DMS53 treated with DMSO at 0.1 percent for 48 hours (cell line): Measurements from ENCODE around the gene GCDH.
A peak's percentile ranks its signal among the peaks of the same experiment; 100 is the strongest.
"Not testable (repeated sequence)": the region's sequence is repeated elsewhere in the genome, so short reads cannot be mapped to it uniquely, and the experiment has no call there.

Experiments
- DNase-seq: peaks from one replicate; lab custom pipeline; 2025; ENCODE audit not compliant: unreplicated experiment; lab: John Stamatoyannopoulos, UW

GCDH gene

DNA sequence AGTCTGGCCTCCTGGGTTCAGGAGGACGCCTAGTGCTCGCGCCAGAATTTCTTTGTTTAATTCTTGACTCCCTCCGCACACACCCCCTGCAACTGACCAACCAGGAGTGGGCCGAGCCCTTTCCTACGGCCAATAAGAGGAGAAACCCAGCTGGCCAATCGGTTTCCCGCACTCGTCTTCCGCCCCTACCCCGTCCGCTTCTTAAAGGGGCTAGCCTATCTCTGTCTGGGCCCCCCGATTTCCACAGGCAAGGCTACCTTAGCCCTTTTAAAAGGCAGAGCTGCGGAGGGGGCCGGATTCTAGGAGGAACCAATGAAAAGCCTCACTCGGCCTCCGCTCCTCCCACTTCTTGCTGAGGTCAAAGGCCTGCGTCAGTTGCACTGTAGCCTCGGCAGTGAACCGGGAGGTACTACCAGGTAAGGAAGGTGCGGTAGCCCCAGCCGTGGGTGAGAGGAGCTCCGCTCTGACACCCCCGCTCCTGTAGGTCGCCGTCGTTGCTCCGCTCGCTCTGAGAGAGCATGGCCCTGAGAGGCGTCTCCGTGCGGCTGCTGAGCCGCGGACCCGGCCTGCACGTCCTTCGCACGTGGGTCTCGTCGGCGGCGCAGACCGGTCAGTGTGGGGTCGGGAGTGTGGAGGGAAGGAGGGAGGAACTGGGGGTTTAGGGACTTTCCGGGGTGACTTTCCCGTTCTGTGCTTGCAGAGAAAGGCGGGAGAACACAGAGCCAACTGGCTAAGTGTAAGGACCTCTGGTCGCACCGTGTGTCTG is at the start of gene GCDH:
GCDH (plus strand) TSS at position 374 of the 766 bp plus-strand sequence; CDS start at position 519, 145 bp downstream.
- peak; percentile 95 for DNase-seq

DNA sequence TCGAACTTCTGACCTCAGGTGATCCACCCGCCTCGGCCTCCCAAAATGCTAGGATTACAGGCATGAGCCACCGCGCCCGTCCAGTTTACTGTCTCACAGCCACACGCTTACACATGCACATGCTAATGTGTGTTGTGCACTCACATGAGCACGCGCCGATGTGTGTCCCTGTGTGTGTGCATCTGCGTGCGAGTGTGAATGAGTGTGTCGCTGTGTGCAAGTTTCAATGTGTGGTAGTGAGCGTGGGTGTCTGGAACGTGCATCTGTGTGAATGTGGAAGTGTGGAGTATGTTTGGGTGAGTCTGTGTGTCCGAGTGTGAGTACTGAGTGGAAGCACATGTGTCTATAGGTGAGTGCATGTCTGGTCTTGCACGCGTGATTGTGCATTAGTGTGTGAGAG is 48.4 kb upstream of the GCDH start:
- no peak for DNase-seq

DNA sequence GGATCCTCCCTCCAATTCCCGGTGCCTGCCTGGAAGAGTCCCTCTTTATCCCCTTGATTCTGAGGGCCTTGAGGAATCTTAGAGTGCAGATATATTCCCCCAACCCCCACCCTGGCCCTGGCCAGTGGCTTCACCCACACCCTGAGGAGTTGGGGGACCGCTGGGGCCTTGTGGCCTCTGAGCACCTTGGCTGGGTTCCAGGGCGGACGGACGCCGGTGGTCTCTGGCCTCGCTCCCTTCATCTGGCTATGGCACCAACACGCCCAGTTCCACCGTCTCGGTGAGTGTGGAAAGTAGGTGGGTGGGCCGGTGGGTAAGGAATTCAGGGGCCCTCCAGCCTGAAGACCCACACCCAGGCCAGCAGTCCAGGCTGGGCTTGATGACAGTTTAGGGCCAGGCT is 47.6 kb upstream of the GCDH start:
- DNase-seq, result no peak

- no peak for DNase-seq
These were observed 46.8 kb upstream of the GCDH start for GRCh38 chr19:12843999-12844732.

- not testable (repeated sequence) for DNase-seq
These were observed 44.3 kb upstream of the GCDH start for GRCh38 chr19:12846613-12847012.

GRCh38 chr19:12847159-12848139 is 43.5 kb upstream of the GCDH start:
- peak; percentile 33 for DNase-seq

GRCh38 chr19:12856653-12857052 is 34.3 kb upstream of the GCDH start:
- no peak for DNase-seq

DNA sequence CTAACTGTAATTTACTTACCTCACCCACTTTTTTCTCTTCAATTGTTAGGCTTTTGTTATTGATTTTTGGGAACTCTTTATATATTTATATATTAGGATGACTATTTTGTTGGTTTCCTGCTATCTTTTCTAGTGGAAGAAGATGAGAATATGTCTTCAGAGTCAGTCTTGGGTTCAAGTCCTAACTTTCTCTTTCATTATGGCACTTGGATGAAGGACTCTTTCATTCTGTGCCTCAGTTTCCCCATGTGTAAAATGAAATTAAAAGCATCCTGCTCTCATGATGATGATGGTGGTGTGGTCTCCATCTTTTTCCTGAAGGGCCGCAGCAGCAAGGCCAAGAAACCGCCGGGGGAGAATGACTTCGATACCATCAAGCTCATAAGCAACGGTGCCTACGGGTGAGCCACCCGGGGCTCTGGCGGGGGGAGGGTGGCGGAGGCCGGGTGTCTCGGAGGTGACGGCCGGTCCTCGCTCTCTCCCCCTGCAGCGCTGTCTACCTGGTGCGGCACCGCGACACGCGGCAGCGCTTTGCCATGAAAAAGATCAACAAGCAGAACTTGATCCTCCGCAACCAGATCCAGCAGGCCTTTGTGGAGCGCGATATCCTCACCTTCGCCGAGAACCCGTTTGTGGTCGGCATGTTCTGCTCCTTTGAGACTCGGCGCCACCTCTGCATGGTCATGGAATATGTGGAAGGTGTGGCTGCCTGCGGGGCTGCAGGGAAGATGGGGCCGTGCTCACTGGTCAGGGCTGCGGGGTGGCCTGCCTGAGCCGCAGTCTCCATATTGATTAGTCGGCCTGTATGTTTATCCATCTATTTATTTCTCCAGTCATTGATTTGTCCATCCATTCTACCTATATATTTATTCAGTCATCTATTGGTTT is 32.7 kb upstream of the GCDH start:
- no peak for DNase-seq

DNA sequence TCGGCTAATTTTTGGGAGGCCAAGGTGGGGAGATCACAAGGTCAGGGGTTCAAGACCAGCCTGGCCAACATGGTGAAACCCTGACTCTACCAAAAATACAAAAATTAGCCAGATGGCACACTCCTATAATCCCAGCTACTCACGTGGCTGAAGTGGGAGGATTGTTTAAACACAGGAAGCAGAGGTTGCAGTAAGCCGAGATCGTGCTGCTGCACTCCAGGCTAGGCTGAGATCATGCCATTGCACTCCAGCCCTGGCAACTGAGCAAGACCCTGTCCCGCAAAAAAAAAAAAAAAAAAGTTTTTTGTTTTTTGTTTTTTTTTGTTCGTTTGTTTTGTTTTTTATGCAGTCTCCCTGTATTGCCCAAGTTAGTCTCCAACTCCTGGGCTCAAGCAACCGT is 31.4 kb upstream of the GCDH start:
- DNase-seq, result no peak

DNA sequence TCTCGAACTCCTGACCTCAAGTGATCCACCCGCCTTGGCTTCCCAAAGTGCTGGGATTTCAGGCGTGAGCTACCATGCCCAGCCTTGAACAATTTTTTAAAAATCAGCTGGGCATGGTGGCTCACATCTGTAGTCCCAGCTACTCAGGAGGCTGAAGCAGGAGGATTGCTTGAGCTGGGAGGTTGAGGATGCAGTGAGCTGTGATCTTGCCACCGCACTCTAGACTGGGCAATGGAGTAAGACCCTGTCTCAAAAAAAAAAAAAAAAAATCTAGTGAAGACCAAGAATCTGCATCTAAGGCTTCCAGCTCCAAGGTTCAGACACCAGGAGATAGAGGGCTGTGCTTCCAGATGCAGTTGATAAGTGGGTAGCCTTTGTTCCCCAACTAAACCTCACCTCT is 26.8 kb upstream of the GCDH start:
- no peak for DNase-seq

GRCh38 chr19:12864721-12865715 is 25.9 kb upstream of the GCDH start:
- DNase-seq, result no peak

GRCh38 chr19:12865746-12866415 is 25.1 kb upstream of the GCDH start:
- no peak for DNase-seq

- no peak for DNase-seq
These were observed 24.4 kb upstream of the GCDH start for GRCh38 chr19:12866416-12867119.

DNA sequence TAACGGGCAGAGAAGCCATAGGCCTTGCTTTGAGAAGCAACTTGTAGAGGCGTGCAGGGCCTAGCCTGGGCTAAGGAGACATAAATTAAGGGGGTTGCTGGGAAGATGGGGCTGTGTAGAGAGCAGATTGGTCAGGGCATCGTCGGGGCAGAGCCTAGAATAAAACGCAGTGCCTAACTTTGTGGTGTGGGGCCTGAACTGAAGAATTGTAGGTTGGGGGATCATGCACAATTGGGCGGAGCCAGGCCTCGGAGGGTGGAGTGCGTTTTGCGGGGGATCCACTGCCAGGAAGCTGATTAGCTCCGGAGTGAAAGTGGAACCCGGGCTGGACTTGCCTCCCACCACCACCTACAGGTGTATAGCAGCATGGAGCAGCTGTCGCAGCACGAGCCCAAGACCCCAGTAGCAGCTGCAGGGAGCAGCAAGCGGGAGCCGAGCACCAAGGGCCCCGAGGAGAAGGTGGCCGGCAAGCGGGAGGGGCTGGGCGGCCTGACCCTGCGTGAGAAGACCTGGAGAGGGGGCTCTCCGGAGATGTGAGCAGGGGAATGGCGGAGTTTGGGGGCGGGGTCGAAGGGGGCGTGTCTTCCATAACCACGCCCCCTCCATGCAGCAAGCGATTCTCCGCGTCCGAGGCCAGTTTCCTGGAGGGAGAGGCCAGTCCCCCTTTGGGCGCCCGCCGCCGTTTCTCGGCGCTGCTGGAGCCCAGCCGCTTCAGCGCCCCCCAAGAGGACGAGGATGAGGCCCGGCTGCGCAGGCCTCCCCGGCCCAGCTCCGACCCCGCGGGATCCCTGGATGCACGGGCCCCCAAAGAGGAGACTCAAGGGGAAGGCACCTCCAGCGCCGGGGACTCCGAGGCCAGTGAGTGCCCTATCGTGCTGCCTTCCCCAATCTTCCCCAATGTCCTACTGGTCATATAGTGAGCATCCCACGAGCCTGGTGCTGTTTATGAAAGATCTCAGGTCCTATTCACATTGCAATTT is 23.6 kb upstream of the GCDH start:
- DNase-seq, result no peak

- DNase-seq, result no peak
These were observed 22.3 kb upstream of the GCDH start for GRCh38 chr19:12868540-12869112.

DNA sequence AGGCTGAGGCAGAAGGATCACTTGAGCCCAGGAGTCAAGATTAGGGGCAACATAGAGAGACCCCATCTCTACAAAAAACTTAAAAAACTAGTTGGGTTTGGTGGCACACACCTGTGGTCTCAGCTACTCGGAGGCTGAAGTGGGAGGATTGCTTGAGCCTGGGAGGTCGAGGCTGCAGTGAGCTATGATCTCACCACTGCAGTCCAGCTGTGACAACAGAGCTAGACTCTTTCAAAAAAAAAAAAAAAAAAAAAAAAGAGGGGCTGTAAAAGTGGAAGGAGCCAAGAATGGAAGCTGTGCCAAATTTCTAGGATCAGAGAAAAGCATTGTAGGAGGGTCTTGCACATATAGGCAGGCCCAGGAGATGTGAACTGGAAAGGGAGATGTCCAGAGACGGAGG is 19.3 kb upstream of the GCDH start:
- DNase-seq, result no peak
